ENCODE measurements around the gene SOX30. TPM values are rescaled to one million over a fixed set of nuclear protein-coding genes. Genes with fewer than 3 reads are reported as not detected.

SOX30 gene
- total RNA-seq, 1 experiment from 2014 or later, result not detected

DNA sequence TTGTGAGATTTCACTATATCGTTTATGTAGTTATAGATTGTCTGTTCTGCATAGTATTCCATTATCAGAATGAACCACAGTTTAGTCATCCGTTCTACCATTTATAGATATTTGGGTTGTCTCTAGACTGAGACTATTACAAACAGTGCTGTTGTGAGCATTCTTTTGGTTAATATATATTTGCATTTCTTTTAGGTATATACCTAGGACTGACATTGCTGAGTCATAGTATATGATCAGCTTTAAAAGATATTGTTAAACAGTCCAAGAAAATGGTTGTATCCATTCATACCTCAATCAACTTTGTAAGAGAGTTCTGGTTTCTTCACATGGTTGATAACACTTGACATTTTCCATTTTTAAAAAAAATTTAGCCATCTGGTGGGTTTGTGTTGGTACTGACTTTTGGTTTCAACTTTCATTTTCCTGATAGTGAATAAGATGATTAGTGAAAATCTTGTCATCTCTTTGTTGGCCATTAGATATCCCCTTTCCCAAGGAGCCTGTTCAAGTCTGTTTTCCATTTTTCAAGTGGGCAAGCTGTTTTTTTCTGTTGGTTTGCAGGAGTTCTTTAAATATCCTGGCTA, 53.8 kb downstream of the SOX30 start:
- Histone ChIP-seq H3K9me2 (replicated peaks; ENCODE audit: insufficient read depth, low read length) (no peaks in the 10 kb centered on the region), H3K9me3 (ENCODE audit: low read length) (no peaks in the 10 kb centered on the region), H3K4me3 (ENCODE audit: low read length) (no peak overlapping the region), H3K27ac (ENCODE audit: low read length) (no peak overlapping the region), H2AFZ (ENCODE audit: low read length) (no peak overlapping the region), H4K20me1 (ENCODE audit: insufficient read depth, low read depth, low read length) (no peaks in the 10 kb centered on the region), H3K4me2 (ENCODE audit: low read depth, low read length, poor library complexity, severe bottlenecking) (no peak overlapping the region), H3K36me3 (ENCODE audit: insufficient read depth, low read length) (no peaks in the 10 kb centered on the region), H3K27me3 (ENCODE audit: low read length) (no peaks in the 10 kb centered on the region), H3K79me2 (ENCODE audit: low read length) (no peaks in the 10 kb centered on the region), H3K9ac (ENCODE audit: low read length) (no peak overlapping the region), H3K4me1 (ENCODE audit: low read length) (peaks cover 55% of the 10 kb centered on the region)
- no peak for DNase-seq

DNA sequence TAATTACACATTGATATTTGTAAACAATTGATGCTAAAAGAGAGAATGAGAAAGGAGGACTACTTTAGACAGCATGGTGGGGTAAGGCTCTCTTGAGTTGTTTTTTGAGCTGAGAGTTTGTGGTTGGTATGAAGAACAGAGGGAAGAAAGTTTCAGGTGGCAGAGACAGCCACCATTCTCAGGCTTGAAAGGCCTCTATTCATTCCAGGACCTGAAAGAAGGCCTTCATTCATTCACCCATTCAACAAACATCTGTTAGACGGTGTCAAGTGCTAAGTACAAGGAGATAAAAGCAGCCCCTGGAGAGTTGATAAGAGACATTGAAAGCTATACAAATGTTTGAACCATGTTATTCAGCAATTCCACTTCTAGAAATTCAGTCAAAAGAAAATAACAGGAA, 55.0 kb downstream of the SOX30 start:
- H3K9ac ChIP-seq (ENCODE audit: low read length), result no peak overlapping the region
- peak overlapping the region; percentile 76 for H3K27ac ChIP-seq (ENCODE audit: low read length)
- no peaks in the 10 kb centered on the region for H4K20me1 ChIP-seq (ENCODE audit: insufficient read depth, low read depth, low read length)

DNA sequence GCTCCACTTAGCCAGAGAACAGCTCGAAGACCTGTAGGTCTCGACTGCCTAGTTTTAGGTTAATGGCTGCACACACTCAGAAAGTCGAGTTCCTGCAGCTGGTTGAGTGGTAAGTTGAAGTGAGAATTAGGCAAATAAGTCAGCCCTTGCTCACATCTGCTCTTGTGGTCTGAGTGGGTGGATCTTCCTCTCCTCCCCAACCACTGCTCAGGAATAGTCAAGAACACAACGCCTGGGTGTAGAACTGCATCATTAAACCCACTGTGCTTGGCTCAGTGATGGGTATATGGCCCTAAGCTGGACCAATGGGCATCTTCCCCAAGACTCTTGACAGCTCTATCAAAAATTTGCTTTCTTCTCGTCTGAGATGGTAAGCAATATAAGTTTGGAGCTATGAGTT, 55.8 kb downstream of the SOX30 start:
- Histone ChIP-seq H3K4me2 (ENCODE audit: low read depth, low read length, poor library complexity, severe bottlenecking) (peak overlapping the region; percentile 31), H2AFZ (ENCODE audit: low read length) (peak overlapping the region; percentile 35; the same call in 1 of the 2 replicates), H3K9ac (ENCODE audit: low read length) (no peak overlapping the region), H3K79me2 (ENCODE audit: low read length) (no peaks in the 10 kb centered on the region), H3K27ac (ENCODE audit: low read length) (peak overlapping the region; percentile 76), H3K9me3 (ENCODE audit: low read length) (no peaks in the 10 kb centered on the region), H3K36me3 (ENCODE audit: insufficient read depth, low read length) (no peaks in the 10 kb centered on the region), H4K20me1 (ENCODE audit: insufficient read depth, low read depth, low read length) (no peaks in the 10 kb centered on the region), H3K4me3 (ENCODE audit: low read length) (no peak overlapping the region), H3K4me1 (ENCODE audit: low read length) (peaks cover 59% of the 10 kb centered on the region), H3K9me2 (replicated peaks; ENCODE audit: insufficient read depth, low read length) (no peaks in the 10 kb centered on the region), H3K27me3 (ENCODE audit: low read length) (no peaks in the 10 kb centered on the region)
- DNase-seq, result peak; percentile 85

More for the DNA sequence above, 55.0 kb downstream of the SOX30 start:
- Histone ChIP-seq H3K4me1 (ENCODE audit: low read length) (peaks cover 55% of the 10 kb centered on the region), H3K4me3 (ENCODE audit: low read length) (no peak overlapping the region), H3K9me3 (ENCODE audit: low read length) (no peaks in the 10 kb centered on the region), H3K9me2 (replicated peaks; ENCODE audit: insufficient read depth, low read length) (no peaks in the 10 kb centered on the region), H3K79me2 (ENCODE audit: low read length) (no peaks in the 10 kb centered on the region), H3K27me3 (ENCODE audit: low read length) (no peaks in the 10 kb centered on the region), H3K36me3 (ENCODE audit: insufficient read depth, low read length) (no peaks in the 10 kb centered on the region), H2AFZ (ENCODE audit: low read length) (no peak overlapping the region), H3K4me2 (ENCODE audit: low read depth, low read length, poor library complexity, severe bottlenecking) (peak overlapping the region; percentile 31)
- no peak for DNase-seq

DNA sequence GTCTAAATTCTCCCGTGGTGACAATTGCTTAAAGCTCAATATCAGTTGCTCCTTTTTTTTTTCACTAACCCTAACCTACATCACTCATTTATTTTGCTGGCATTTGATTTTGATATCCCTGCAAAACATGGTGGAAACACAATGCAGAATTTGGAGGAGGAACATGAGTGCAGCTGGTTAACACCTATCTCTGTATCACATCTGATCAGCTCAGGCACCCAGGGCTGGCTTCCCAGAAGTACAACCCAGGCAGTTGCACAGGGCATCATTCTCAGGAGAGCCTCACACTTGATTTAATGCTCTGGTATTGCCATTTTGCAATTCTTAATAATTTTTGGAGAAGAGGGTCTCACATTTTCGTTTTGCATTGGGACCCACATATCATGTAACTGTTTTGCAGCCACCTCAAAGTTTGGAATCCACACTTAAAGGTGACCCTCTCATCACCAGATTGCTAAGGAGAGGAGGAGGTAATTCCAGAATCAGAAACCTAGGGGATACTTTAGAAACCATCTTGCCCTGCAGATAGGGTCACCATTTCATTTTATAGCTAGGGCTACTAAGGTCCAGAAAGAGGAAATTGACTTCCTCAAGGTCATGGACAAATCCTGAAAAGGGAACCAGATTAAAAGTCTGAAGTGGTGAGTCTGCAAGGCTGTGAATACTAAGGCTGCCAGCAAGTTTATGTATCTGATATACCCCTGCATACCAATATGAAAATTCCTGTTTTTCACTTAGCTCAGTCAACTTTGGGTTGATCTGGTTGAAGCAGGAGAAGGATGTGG, 57.4 kb downstream of the SOX30 start:
- H3K27ac ChIP-seq (ENCODE audit: low read length), result peak overlapping the region; percentile 12; the same call in 1 of the 2 replicates
- H3K4me3 ChIP-seq (ENCODE audit: low read length), result no peak overlapping the region
- H3K4me1 ChIP-seq (ENCODE audit: low read length), result peaks cover 59% of the 10 kb centered on the region
- no peaks in the 10 kb centered on the region for H3K79me2 ChIP-seq (ENCODE audit: low read length)
- DNase-seq, result no peak
- H4K20me1 ChIP-seq (ENCODE audit: insufficient read depth, low read depth, low read length), result no peaks in the 10 kb centered on the region
- no peaks in the 10 kb centered on the region for H3K36me3 ChIP-seq (ENCODE audit: insufficient read depth, low read length)
- no peak overlapping the region for H3K9ac ChIP-seq (ENCODE audit: low read length)
- H2AFZ ChIP-seq (ENCODE audit: low read length), result no peak overlapping the region; the same call in 1 of the 2 replicates
- no peaks in the 10 kb centered on the region for H3K27me3 ChIP-seq (ENCODE audit: low read length)
- no peaks in the 10 kb centered on the region for H3K9me2 ChIP-seq (replicated peaks; ENCODE audit: insufficient read depth, low read length)
- H3K4me2 ChIP-seq (ENCODE audit: low read depth, low read length, poor library complexity, severe bottlenecking), result peak overlapping the region; percentile 82
- H3K9me3 ChIP-seq (ENCODE audit: low read length), result no peaks in the 10 kb centered on the region

DNA sequence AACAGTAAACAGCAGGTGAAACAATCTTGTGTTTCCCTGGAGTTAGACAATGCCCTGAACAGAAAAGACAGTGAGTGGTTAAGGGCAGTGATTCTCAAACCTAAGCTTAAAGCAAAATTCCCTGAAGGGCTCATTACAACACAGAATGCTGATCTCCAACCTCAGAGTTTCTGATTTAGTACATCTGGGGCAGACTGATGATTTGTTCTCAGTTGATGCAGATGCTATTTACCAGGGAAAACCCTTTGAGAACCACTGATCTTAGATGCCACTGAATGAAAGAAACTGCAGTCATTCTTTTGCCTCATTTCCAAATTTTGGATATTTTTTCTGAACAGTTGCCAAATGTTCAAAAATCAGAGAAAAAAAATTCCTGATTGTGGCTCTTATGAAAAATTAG, 58.0 kb downstream of the SOX30 start:
- Histone ChIP-seq H3K27ac (ENCODE audit: low read length) (no peak overlapping the region), H3K4me3 (ENCODE audit: low read length) (no peak overlapping the region), H2AFZ (ENCODE audit: low read length) (peak overlapping the region; percentile 17; the same call in 1 of the 2 replicates), H3K4me1 (ENCODE audit: low read length) (peaks cover 59% of the 10 kb centered on the region), H4K20me1 (ENCODE audit: insufficient read depth, low read depth, low read length) (no peaks in the 10 kb centered on the region), H3K79me2 (ENCODE audit: low read length) (no peaks in the 10 kb centered on the region), H3K9ac (ENCODE audit: low read length) (no peak overlapping the region), H3K9me2 (replicated peaks; ENCODE audit: insufficient read depth, low read length) (no peaks in the 10 kb centered on the region), H3K36me3 (ENCODE audit: insufficient read depth, low read length) (no peaks in the 10 kb centered on the region), H3K4me2 (ENCODE audit: low read depth, low read length, poor library complexity, severe bottlenecking) (peak overlapping the region; percentile 82), H3K9me3 (ENCODE audit: low read length) (no peaks in the 10 kb centered on the region), H3K27me3 (ENCODE audit: low read length) (no peaks in the 10 kb centered on the region)
- DNase-seq, result no peak

DNA sequence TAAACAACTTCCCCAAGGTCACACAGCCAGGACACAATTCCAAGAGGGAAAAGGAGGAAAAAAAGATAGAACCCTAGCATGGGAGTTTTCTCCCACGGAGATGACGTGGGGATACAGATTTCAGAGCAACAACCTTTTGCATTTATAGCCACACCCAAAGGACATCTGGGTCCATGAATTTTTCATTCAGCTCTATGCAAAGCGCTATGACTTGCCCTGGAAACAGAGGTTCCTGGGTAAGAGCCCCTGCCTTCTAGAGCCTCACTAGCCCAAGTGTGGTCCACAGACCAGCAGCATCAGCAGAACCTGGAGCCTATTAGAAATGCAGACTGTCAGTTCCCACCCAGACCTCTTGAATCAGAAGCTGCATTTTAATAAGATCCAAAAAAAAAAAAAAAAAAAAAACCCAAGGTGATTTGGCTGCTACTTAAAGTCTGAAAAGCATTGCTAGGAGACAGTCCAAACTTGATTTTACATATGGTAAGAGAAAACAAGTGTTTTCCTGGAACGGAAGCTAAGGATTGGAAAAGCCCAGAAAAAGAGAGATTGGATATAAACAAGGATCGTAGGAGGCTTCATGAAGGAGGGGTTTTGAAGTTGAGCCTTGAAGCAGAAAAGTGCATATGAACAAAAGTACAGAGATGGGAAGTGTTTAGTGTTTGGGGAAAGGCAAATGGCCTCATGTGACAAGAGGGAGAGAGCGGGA, 59.0 kb downstream of the SOX30 start:
- DNase-seq, result peak; percentile 73
- Histone ChIP-seq H3K9me3 (ENCODE audit: low read length) (no peaks in the 10 kb centered on the region), H3K9ac (ENCODE audit: low read length) (peak overlapping the region; percentile 56), H4K20me1 (ENCODE audit: insufficient read depth, low read depth, low read length) (no peaks in the 10 kb centered on the region), H2AFZ (ENCODE audit: low read length) (peak overlapping the region; percentile 77), H3K4me2 (ENCODE audit: low read depth, low read length, poor library complexity, severe bottlenecking) (peak overlapping the region; percentile 82), H3K9me2 (replicated peaks; ENCODE audit: insufficient read depth, low read length) (no peaks in the 10 kb centered on the region), H3K36me3 (ENCODE audit: insufficient read depth, low read length) (no peaks in the 10 kb centered on the region), H3K27me3 (ENCODE audit: low read length) (no peaks in the 10 kb centered on the region), H3K4me1 (ENCODE audit: low read length) (peaks cover 59% of the 10 kb centered on the region), H3K4me3 (ENCODE audit: low read length) (peak overlapping the region; percentile 62), H3K79me2 (ENCODE audit: low read length) (no peaks in the 10 kb centered on the region), H3K27ac (ENCODE audit: low read length) (peak overlapping the region; percentile 80)

DNA sequence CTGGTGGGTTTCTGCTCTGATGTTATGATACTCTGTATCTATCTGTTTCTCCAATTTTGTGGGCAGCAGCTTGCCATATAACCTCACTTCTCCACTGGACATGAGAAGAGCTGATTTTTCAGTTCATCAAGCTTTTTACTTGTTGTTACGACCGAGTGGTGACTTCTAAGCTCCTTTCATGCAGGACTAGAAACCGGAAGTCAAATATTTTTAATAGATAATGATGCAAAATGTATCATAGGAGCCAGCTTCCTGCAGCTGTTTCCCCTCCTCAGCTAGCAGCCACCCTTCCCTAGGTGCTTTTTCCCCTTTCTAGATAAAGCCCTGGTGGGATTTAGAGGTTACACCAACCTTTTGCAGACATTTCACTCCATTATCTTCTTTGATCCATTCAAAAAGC, 59.6 kb downstream of the SOX30 start:
- H3K9ac ChIP-seq (ENCODE audit: low read length), result peak overlapping the region; percentile 56
- H3K27ac ChIP-seq (ENCODE audit: low read length), result peak overlapping the region; percentile 80
- no peaks in the 10 kb centered on the region for H3K36me3 ChIP-seq (ENCODE audit: insufficient read depth, low read length)
- H3K79me2 ChIP-seq (ENCODE audit: low read length), result no peaks in the 10 kb centered on the region
- H3K4me2 ChIP-seq (ENCODE audit: low read depth, low read length, poor library complexity, severe bottlenecking), result peak overlapping the region; percentile 82
- no peaks in the 10 kb centered on the region for H3K27me3 ChIP-seq (ENCODE audit: low read length)
- DNase-seq, result peak; percentile 74
- peak overlapping the region; percentile 62 for H3K4me3 ChIP-seq (ENCODE audit: low read length)
- peak overlapping the region; percentile 77 for H2AFZ ChIP-seq (ENCODE audit: low read length)
- peaks cover 59% of the 10 kb centered on the region for H3K4me1 ChIP-seq (ENCODE audit: low read length)
- no peaks in the 10 kb centered on the region for H4K20me1 ChIP-seq (ENCODE audit: insufficient read depth, low read depth, low read length)
- no peaks in the 10 kb centered on the region for H3K9me3 ChIP-seq (ENCODE audit: low read length)
- no peaks in the 10 kb centered on the region for H3K9me2 ChIP-seq (replicated peaks; ENCODE audit: insufficient read depth, low read length)

DNA sequence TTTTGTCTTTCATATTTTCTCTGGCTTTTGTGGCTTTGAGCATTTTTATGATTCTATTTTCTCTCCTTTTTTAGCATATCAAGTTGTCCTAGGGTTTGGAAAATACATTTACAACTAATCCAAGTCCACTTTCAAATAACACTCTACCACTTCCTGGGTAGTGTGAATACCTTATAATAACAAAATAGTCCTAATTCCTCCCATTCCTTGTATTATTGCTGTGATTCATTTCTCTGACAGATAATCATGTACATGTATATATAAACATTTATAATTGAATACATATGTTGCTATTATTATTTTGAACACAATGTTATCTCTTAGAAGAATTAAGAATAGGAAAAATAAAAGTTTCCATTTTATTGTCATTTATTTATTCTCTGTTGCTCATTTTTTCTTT, 61.8 kb downstream of the SOX30 start:
- Histone ChIP-seq H3K9ac (ENCODE audit: low read length) (no peak overlapping the region), H2AFZ (ENCODE audit: low read length) (no peak overlapping the region), H3K36me3 (ENCODE audit: insufficient read depth, low read length) (no peaks in the 10 kb centered on the region), H3K27ac (ENCODE audit: low read length) (no peak overlapping the region), H4K20me1 (ENCODE audit: insufficient read depth, low read depth, low read length) (no peaks in the 10 kb centered on the region), H3K9me3 (ENCODE audit: low read length) (no peaks in the 10 kb centered on the region), H3K4me2 (ENCODE audit: low read depth, low read length, poor library complexity, severe bottlenecking) (no peak overlapping the region), H3K27me3 (ENCODE audit: low read length) (no peaks in the 10 kb centered on the region), H3K4me1 (ENCODE audit: low read length) (peaks cover 38% of the 10 kb centered on the region), H3K4me3 (ENCODE audit: low read length) (no peak overlapping the region), H3K9me2 (replicated peaks; ENCODE audit: insufficient read depth, low read length) (no peaks in the 10 kb centered on the region), H3K79me2 (ENCODE audit: low read length) (no peaks in the 10 kb centered on the region)
- no peak for DNase-seq
